Activated CD4-positive, alpha-beta T cell treated with anti-CD3 and anti-CD28 coated beads for 4 hours (primary cell): ENCODE results near the gene ZNF253.
"Not testable (repeated sequence)": the region's sequence is repeated elsewhere in the genome, so short reads cannot be mapped to it uniquely, and the experiment has no call there.

Experiments used
- DNase-seq, 2 donors: peaks; one replicate each; pipeline ENCODE4 v3.0.0-alpha.2; 2020

Gene ZNF253

DNA sequence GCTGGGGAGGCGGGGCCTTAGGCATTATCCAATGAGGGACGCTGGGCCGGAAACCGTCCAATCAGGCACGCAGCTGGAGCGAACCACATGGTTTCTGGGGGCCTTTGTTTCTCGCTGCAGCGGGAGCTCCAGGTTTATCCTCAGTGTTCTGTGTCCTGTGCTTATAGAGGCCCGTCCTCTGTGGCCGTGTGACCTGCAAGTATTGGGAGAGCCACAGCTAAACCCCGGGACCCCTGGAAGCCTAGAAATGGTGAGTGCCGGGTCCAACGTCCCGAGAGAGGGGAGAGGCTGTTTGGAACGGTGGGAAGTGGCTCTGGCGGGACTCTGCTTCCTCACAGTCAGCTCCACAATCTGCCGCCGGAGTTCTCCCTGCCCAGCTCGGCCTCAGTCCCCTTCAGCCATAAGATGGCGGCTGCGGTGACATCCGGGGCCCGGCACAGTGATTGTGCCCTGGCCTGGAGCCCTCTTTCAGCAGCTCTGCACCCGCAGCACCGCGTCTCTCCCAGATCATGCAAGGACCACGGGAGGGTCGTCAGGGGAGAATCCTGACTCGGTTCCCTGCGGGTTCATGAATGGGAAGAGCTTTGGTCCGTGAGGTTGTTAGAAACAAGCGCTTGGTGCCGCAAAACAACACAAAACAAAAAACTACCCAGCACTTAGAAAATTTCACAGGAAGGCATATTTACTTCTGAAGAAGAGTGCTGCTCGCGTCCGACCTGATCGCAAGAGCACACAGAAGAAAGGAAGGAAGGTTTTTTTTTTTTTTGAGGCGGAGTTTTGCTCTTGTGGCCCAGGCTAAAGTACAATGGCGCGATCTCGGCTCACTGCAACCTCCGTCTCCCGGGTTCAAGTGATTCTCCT is at the start of gene ZNF253:
ZNF253 (plus strand) TSS at position 133 of the 861 bp plus-strand sequence; CDS start at position 248, 115 bp downstream.
- DNase-seq: peak; percentile 93 to 95

DNA sequence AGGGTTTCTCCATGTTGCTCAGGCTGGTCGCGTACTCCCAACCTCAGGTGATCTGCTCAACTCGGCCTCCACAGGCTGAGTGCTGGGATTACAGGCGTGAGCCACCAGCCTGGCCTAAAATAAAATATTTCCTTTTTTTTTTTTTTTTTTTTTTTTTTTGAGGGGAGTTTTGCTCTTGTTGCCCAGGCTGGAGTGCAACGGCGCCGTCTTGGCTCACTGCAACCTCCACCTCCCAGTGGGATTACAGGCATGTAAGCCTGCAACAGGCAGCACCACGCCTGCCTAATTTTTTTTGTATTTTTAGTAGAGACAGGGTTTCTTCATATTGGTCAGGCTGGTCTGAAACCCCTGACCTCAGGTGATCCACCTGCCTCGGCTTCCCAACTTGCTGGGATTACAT is 49.0 kb upstream of the ZNF253 start:
- DNase-seq: no peak

DNA sequence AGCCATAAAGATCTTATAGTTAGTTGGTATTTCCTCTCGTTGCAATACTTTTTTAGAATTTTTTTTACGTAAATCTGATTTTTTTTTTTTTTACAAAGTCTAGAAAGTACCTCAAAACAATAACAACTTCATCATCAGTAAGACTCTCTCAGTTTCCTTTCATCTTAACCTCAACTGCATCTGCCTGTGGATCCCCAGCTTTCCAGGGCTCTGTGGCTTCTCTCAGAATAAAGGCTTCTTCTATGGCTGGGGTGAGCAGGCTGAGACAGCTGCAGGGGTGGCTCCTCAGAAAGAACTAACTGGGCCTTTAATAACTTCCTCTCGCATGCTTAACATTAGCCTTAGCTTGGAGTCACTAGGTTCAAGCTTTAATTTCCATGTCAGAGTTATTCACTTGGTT is 48.3 kb upstream of the ZNF253 start:
- DNase-seq: peak; percentile 35 to 40

DNA sequence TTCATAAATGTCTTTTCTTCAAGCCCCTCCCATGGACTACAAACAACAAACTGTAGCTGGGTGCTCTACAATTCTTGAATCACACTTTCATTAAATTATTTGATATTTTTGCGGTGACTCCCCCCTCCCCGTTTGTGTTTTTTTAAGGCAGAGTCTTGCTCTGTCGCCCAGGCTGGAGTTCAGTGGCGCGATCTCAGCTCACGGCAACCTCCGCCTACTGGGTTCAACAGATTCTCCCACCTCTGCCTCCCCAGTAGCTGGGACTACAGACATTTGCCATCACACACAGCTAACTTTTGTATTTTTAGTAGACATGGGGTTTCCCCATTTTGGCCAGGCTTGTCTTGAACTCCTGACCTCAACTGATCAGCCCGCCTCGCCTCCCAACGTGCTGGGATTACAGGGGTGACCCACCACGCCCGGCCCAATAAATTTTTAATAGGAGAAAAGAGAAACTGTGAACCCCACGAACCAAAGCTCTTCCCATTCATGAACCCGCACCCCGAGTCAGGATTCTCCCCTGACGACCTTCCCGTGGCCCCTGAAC is 44.8 kb upstream of the ZNF253 start:
- DNase-seq: no peak

DNA sequence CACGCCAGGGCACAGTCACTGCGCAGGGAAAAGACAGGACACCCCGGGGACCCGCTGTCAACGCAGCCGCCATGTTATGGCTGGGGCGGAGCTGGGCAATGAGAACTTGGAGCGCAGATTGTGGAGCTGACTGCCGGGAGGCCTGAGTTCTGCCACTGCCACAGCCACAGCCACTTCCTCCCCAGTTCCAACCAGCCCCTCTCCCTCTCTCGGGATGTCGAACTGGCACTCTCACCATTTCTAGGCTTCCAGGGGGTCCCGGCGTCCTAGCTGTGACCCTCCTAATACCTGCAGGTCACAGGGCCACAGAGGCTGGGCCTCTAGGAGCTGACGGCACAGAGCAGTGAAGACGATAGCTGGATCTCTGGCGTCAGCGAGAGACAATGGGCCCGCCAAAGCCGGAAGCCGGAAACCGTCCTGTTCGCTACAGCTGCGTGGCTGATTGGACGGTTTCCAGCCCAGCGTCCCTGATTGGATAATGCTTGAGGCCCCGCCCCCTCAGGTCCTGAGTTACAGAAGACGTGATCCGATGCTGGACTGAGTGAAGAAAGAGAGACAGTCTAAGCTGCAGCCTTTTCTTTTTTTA is 44.2 kb upstream of the ZNF253 start, which contains the start of gene ZNF506:
ZNF506 (minus strand) TSS at position 385 of the 586 bp plus-strand sequence; CDS start at position 238, 147 bp downstream.
- DNase-seq: peak; percentile 97 to 98

DNA sequence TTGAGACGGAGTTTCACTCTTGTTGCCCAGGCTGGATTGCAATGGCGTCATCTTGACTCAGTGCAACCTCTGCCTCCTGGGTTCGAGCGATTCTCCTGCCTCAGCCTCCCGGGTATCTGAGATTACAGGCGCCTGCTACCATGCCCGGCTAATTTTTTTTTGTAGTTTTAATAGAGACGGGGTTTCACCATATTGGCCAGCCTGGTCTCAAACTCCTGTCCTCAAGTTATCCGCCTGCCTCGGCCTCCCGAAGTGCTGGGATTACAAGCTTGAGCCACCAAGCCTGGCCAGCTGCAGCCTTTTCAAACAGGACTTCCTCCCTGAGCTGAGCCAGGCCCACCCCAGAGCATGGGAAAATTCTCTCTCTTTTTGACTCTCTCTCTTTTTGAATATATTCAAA is 43.7 kb upstream of the ZNF253 start:
- peak in 1 of 2 donors; percentile 6 for DNase-seq

DNA sequence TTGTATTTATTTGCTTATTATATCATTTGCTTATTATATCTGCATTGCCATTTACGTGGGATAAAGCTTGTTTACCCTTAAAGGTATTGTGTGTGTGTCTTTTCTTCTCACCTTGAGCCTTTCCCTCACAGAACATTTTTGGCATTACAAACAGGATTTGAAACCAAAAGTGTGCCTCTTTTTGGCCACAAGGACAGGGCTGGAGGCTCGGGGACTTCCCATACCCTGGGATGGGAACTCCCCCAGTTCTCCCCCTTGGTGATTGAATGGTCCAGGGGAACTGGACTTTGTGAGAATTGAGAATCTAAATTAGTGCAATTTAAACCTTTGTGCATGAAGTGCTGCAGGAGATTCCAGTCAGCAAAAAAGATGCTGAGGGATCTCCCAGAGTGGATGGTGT is 41.8 kb upstream of the ZNF253 start:
- DNase-seq: no peak

DNA sequence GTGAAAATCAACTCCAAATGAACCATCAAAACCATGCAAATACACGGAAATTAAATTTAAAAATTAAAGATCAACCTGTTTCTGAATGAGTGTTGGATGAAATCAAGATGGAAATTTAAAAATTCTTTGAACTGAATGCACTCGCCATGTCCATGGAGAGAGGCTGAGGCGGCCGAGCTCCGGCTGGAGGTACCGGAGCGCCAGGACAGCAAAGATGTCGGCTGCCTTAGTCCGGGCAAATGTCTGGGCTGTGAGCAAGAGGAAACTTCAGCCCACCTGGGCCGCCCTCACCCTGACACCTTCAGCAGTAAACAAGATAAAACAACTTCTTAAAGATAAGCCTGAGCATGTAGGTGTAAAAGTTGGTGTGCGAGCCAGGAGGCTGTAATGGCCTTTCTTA is 38.8 kb upstream of the ZNF253 start:
- DNase-seq: no peak

DNA sequence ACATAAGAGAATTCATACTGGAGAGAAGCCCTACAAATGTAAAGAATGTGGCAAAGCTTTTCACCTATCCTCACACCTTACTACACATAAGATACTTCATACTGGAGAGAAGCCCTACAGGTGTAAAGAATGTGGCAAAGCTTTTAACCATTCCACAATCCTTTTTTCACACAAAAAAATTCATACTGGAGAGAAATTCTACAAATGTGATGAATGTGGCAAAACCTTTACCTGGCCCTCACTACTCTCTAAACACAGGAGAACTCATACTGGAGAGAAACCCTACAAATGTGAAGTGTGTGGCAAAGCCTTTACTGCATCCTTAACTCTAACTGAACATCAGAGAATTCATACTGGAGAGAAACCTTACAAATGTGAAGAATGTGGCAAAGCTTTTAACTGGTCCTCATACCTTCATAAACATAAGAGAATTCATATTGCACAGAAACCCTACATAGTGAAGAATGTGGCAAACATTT is 30.1 kb upstream of the ZNF253 start:
- no peak for DNase-seq

DNA sequence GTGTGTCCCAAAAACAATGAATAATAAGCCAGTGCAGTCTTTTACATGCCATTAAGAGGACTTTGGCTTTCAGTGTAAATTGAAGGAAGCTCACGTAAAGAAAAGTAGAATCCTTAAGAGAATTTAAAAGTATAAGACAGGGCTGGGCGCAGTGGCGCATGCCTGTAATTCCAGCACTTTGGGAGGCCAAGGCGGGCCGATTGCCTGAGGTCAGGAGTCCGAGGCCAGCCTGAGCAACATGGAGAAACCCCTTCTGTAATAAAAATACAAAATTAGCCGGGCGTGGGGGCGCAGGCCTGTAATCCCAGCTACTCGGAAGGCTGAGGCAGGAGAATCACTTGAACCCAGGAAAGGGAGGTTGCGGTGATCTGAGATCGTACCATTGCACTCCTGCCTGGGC is 17.9 kb upstream of the ZNF253 start:
- DNase-seq: no peak

DNA sequence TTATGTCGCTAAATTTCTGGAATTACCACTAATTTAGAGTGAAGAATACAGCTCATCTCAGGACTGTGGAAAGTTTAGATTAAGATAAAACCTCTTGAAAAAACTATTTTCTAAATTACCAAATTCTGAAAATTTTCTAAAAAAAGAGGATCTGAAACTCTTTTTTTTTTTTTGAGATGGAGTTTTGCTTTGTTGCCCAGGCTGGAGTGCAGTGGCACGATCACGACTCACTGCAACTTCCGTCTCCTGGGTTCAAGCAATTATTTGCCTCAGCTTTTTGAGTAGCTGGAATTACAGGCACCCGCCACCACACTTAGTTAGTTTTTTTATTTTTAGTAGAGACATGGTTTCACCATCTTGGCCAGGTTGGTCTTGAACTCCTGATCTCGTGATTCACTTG is 16.6 kb upstream of the ZNF253 start:
- no peak for DNase-seq

DNA sequence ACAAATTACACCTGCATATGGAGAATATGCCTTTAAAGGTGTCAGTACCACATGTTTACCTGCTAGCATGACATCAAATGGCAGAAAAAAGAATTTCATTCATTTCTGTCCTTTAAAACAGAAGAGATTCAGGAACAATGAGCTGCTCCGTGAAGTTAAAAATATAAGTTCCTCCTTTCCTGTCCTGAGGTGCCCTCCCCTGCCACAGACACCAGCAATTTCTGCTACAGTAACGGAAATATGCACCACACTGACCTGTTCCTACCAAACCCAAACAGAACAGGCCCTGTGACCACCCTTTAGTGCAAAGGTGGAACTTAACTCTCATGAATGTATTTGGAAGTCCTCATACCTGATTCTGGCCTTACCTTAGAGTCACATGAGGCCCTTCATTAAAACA is 13.9 kb upstream of the ZNF253 start:
- DNase-seq: not testable (repeated sequence)

DNA sequence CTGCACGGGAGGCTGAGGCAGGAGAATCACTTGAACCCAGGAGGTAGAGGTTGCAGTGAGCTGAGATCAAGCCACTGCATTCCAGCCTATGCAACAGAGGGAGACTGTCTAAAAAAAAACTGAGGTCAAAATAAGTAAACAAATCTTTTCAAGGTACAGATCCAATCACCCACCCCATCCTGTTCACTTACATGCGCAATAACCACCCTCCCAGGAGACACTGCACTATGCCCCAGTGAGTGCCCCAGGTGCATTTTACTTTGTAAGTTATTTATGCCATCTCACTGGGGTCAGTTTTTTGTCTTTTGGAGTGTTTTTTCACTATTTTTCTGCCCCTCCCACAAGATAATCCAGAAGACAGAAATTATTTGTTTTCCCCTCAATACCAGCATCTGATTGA is 6.9 kb upstream of the ZNF253 start:
- DNase-seq: no peak

DNA sequence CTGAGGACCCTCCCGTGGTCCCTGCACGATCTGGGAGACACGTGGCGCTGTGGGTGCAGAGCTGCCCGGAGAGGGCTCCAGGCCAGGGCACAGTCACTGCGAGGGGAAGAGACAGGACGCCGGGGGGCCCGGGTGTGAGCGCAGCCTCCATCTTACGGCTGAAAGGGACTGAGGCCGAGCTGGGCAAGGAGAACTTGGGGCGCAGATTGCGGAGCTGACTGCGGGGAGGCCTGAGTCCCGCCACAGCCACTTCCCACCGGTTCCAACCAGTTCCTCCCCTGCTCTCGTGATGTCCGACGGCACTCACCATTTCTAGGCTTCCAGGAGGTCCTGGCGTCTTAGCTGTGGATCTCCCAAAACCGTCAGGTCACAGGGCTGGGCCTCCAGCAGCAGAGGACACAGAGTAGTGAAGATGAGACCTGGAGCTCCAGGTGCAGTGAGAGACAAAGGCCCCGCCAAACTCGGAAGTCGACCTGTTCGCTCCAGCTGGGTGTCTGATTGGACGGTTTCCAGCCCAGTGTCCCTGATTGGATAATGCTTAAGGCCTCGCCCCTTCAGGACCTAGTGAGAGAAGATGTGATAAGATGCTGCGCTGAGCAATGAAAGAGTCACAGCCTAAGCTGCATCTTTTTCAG is 4.8 kb upstream of the ZNF253 start:
- peak; percentile 8 to 56 for DNase-seq

DNA sequence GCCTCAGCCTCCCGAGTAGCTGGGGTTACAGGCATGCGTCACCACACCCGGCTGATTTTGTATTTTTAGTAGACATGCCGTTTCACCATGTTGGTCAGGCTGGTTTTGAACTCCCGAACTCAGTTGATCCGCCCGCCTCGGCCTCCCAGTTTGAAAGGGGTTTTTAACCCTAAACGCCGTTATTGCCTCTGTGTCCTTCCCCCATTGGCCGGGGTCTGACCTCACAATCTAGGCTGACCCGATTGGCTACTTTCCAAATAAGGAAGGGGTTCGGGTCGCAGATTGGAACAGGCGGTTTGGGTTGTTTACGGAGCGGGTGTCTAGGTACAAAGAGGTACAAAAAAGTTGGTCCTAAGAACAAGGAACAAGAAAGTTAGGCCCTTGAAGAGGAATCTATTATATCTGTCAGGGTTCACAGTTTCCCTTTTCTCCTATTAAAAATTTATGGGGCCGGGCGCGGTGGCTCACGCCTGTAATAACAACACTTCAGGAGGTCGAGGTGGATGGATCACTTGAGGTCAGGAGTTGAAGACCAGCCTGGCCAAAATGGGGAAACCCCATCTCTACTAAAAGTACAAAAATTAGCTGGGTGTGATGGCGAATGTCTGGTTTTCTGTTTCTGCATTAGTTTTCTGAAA is 1.0 kb downstream of the ZNF253 start:
- peak; percentile 19 to 27 for DNase-seq

DNA sequence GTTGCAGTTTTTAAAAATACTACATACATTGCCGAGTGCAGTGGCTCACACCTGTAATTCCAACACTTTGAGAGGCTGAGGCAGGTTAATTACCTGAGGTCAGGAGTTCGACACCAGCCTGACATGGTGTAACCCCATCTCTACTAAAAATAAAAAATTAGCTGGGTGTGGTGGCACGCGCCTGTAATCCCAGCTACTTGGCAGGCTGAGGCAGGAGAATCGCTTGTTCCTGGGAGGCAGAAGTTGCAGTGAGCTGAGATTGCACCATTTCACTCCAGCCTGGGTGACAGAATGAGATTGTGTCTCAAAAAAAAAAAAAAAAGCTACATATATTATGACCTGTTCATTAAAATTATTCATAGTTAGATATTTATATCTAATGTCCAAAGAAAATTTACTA is 4.4 kb downstream of the ZNF253 start:
- not testable (repeated sequence) for DNase-seq

DNA sequence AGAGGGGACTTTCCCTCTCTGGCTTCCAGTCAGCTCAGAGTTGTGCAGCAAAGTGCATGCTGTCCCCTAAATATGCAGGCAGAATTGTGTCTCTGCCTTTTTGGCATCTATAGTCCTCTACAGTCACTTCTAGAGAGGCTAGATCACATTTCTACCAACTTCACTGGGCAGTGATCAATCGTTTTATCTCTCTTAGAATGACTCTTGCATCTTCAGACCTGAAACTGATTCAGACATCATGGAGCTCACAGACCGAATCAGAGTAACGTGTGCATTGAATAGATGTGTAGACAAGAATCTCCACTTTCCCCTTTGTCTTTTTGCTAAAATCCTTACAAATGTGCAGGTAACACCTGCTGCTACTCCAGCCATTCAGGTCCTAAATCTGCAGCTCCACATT is 6.2 kb downstream of the ZNF253 start:
- DNase-seq: no peak

DNA sequence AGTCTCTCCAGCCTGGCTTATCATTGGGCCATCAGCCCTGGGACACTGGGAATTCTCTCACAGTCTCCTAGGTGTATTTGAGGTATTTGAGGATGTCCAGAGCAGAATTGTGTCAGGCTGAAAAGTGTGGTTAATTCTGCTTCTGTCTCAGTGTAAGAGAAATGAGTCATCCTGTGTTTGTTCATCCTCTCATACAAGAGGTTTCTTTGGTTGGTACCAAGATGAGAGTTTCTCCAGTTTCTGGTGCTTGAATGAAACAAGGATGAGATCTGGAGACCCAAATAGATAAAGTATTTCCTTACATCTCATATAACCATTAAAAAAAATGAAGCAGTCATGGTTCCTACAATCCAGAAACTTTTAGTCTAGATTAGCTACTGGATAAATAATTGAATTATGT is 7.7 kb downstream of the ZNF253 start:
- DNase-seq: no peak

DNA sequence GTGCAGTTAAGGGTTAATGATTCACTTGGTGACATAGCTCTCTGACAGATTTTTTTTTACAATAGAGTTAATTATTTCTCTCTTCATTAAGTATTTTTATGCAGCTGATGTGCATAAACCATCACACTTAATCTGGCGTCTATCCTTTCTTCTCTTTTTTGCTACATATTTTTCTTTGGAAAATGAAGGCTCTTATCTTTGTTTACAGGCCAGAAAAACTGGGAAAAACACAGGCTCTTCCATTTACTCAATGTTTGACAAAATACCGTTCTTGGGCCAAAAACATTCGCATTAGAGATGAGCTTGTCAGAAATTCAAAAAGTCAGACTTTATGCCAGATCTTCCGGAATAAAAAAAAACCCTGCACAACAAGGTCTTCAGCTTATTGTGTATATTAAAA is 12.0 kb downstream of the ZNF253 start:
- no peak for DNase-seq

DNA sequence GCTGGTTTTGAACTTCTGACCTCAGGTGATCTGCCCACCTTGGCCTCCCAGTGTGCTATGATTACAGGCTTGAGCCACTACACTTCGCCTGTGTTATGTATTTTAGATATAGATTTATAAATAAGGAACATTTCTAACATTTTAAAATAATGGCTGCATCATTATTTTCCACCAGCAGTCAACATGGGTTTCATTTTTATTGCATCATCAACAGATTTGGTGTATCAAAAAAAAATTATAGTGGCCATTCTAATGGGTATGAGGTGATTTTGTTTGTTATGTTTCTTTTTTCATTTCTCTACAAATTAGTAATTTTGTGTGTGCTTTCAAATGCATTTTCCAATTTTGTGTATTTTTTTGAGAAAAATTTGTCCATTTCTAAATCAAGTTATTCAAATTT is 18.9 kb downstream of the ZNF253 start:
- no peak for DNase-seq

DNA sequence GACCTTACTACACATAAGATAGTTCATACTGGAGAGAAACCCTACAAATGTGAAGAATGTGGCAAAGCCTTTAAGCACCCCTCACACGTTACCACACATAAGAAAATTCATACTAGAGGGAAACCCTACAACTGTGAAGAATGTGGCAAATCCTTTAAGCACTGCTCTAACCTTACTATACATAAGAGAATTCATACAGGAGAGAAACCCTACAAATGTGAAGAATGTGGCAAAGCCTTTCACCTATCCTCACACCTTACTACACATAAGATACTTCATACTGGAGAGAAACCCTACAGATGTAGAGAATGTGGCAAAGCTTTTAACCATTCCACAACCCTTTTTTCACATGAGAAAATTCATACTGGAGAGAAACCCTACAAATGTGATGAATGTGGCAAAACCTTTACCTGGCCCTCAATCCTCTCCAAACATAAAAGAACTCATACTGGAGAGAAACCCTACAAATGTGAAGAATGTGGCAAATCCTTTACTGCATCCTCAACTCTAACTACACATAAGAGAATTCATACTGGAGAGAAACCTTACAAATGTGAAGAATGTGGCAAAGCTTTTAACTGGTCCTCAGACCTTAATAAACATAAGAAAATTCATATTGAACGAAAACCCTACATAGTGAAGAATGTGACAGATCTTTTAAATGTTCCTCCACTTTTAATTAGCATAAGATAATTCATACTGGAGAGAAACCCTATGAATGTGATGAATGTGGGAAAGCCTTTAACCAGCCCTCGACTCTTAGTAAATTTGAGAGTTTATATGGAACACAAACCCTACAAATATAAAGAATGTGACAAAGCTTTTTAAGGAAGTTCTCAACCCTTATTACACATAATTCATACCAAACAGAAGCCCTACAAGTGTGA is 26.6 kb downstream of the ZNF253 start:
- not testable (repeated sequence) for DNase-seq
